Upper lobe of right lung (tissue), 1 donor: ENCODE measurements around the gene FAM114A1. TPM values are rescaled to one million over a fixed set of nuclear protein-coding genes. Genes with fewer than 3 reads are reported as not detected.

Source experiments
- ATAC-seq: fragments of 200-7000 bp; cut with Tn5 transposase; one replicate; pipeline ENCODE4 v1.9.1; 2020; ENCODE audit warnings: mild to moderate bottlenecking, moderate library complexity
- DNase-seq: peaks from one replicate; pipeline ENCODE4 v3.0.0-alpha.2; 2020
- H3K27ac ChIP-seq: fragments of 200-600 bp; one replicate; pipeline ENCODE4 v1.8.0; 2022
- H3K27me3 ChIP-seq: fragments of 200-600 bp; one replicate; pipeline ENCODE4 v1.8.0; 2022; ENCODE audit warnings: mild to moderate bottlenecking
- H3K36me3 ChIP-seq: fragments of 200-600 bp; one replicate; pipeline ENCODE4 v1.8.0; 2022
- H3K4me1 ChIP-seq: fragments of 200-600 bp; one replicate; pipeline ENCODE4 v1.8.0; 2022
- H3K4me3 ChIP-seq: fragments of 200-600 bp; one replicate; pipeline ENCODE4 v1.8.0; 2022; ENCODE audit warnings: mild to moderate bottlenecking
- H3K9me3 ChIP-seq: fragments of 200-600 bp; one replicate; pipeline ENCODE4 v1.8.0; 2022
- CTCF ChIP-seq: fragments of 200-600 bp; IDR thresholded peaks from one replicate; pipeline ENCODE4 v1.8.0; 2022; ENCODE audit warnings: antibody characterized with exemption
- intact Hi-C: fragments of 100-400 bp; cut with DNase I; formaldehyde crosslinking; loops from one replicate; pipeline ENCODE4 v1.11.0; 2022
- total RNA-seq: library from RNA; stranded (reverse); fragmentation: NEBNext Ultra II Directional; extraction: Animal tissue kit (Norgen Biotek cat#: 25700); gene quantifications from one replicate; pipeline ENCODE4 v1.2.1, GENCODE V29; 2021
- donor health status: DM: no; HTN: yes; CAD: no; lungs with severe emphysema.

The FAM114A1 gene
- total RNA-seq, 1 donor from 2014 or later: 39.8 TPM

- Histone ChIP-seq H3K36me3 (peaks cover 21% of the 10 kb centered on the region), H3K27ac (peak overlapping the region; percentile 6), H3K27me3 (no peaks in the 10 kb centered on the region), H3K9me3 (no peaks in the 10 kb centered on the region), H3K4me1 (peaks cover 16% of the 10 kb centered on the region), H3K4me3 (no peak overlapping the region)
- DNase-seq (no peak), ATAC-seq (no peak)
- no peak for TF ChIP-seq CTCF
- intact Hi-C loops: no loop called here
These were observed 5.8 kb downstream of the FAM114A1 start for GRCh38 chr4:38873290-38873944.

GRCh38 chr4:38876636-38877035 lies 9.0 kb downstream of the FAM114A1 start:
- intact Hi-C loops: no loop called here

GRCh38 chr4:38884254-38884653 lies 16.6 kb downstream of the FAM114A1 start:
- Histone ChIP-seq H3K4me3 (no peak overlapping the region), H3K36me3 (peaks cover 17% of the 10 kb centered on the region), H3K27me3 (no peaks in the 10 kb centered on the region), H3K4me1 (no peaks in the 10 kb centered on the region), H3K9me3 (no peaks in the 10 kb centered on the region), H3K27ac (no peak overlapping the region)
- no peak for ATAC-seq
- no peak for DNase-seq
- no peak for TF ChIP-seq CTCF
- intact Hi-C loops: no loop called here

More at GRCh38 chr4:38876636-38877035, 9.0 kb downstream of the FAM114A1 start:
- Histone ChIP-seq H3K4me1 (peaks cover 16% of the 10 kb centered on the region), H3K27me3 (no peaks in the 10 kb centered on the region), H3K9me3 (no peaks in the 10 kb centered on the region), H3K4me3 (no peak overlapping the region), H3K27ac (no peak overlapping the region), H3K36me3 (peaks cover 38% of the 10 kb centered on the region)
- DNase-seq (no peak), ATAC-seq (no peak)
- no peak for TF ChIP-seq CTCF

GRCh38 chr4:38889143-38889542 lies 21.5 kb downstream of the FAM114A1 start:
- intact Hi-C loops: no loop called here
- H3K9me3 ChIP-seq: no peaks in the 10 kb centered on the region
- peaks cover 20% of the 10 kb centered on the region for H3K36me3 ChIP-seq
- no peak for TF ChIP-seq CTCF
- H3K4me3 ChIP-seq: no peak overlapping the region
- H3K4me1 ChIP-seq: no peaks in the 10 kb centered on the region
- H3K27ac ChIP-seq: no peak overlapping the region
- ATAC-seq: no peak
- H3K27me3 ChIP-seq: no peaks in the 10 kb centered on the region
- no peak for DNase-seq

- TF ChIP-seq CTCF: no peak
- no peak for ATAC-seq
- H3K9me3 ChIP-seq: no peaks in the 10 kb centered on the region
- no peaks in the 10 kb centered on the region for H3K4me1 ChIP-seq
- H3K27me3 ChIP-seq: no peaks in the 10 kb centered on the region
- H3K4me3 ChIP-seq: no peak overlapping the region
- intact Hi-C loops: no loop called here
- DNase-seq: no peak
- peaks cover 40% of the 10 kb centered on the region for H3K36me3 ChIP-seq
- H3K27ac ChIP-seq: no peak overlapping the region
These were observed 23.7 kb downstream of the FAM114A1 start for GRCh38 chr4:38891051-38891983.
